HG03108 (cell line): ENCODE data around the gene AVP.

Source experiments
- ATAC-seq: cut with Tn5 transposase; IDR thresholded peaks from one replicate; pipeline ENCODE4 v1.9.1; 2021; ENCODE audit warnings: moderate library complexity; ENCODE audit not compliant: unreplicated experiment

The AVP gene

DNA sequence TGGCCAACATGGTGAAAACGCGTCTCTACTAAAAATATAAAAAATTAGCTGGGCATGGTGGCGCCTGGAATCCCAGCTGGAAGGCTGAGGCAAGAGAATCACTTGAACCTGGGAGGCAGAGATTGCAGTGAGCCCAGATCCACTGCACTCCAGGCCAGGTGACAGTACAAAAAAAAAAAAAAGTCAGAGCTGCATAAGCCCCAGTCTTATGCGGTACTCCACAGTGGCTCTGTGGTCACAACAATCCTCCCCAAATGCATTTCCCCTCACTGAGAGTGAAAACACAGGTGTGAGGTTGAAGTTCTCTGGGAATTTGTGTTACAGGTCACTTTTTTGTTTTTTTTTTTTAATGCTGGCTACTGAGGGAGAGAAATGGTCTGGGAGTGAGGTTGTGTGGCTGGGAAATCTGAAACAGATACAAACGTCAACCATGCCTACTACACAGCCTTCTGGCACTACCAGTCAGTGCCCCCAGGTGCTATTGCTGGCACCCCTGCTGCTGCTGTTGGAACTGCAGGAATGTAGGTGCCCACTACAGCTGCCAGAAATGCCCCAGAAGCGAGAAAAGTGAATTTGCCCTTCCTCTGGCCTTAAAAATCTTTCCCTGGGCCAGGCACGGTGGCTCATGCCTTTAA lies 33.0 kb downstream of the AVP start:
- ATAC-seq: no peak

DNA sequence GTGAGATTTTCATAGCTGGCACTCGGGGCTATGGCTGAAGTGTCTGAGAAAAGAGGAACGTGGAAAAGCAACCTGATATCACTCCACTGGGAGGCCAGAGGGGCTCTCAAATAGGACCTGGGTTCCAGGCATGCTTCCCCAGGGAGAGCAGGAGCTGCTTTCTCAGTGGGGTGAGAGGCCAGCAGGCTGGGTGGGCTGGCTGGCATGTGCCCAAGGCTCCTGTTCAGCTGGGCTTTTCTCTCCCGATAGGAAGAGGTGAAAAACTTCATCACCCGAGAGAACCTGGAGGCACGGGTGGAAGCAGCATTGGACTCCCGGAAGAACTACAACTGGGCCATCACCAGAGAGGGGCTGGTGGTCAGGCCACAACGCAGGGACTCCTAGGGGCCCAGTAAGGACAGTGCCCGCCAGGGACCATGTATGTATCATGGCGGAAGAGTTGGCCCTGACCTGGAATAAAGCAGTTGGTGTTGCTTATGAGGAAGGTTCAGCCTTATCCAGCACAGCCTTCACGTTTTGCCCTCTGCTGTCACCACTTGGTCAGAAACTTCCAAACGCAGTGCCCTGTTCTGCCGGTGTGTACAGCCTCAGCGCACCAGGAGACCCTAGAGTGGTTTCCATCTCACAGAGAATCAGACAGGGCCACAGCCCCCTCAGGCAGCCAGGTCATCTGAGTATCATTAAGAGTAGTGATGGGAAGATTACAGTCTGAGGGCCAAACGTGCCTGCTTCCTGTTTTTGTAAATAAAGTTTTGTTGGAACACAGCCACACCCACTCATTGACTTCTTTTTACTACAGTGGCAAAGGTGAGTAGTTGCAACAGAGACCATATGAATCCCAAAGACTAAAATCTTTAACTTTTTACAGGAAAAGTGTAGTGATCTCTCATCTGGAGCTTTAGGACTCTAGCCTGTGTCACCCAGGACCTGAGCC lies 36.8 kb downstream of the AVP start:
- no peak for ATAC-seq

DNA sequence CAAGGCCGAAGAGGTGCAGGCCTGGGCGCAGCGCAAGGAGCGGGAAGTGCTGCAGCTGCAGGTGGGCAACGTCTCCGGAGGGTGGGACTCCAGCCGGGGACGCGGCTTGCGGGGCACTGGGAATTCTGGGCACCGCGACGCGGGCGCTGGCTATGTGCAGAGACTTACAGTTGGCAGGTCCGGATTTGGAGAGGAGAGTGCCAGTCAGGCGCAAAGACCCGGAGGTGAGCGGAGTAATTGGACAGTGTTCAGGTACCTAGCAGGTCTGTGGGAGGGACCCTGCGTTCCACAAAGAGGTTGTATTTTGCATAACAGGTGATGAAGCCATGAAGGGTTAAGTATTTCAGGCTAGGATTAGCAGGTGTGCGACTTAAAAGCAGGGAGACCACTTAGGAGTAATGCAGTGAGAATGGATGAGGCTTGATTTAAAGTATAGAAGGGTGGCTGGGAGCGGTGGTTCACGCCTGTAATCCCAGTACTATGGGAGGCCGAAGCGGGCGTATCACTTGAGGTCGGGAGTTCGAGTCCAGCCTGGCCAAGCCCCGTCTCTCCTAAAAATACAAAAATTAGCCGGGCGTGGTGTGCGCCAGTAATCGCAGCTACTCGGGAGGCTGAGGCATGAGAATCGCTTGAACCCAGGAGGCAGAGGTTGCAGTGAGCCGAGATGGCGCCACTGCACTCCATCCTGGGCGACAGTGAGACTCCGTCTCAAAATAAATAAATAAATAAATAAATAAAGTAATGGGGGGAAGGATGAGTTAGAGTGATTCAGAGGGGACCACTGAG lies 37.7 kb downstream of the AVP start:
- ATAC-seq: no peak

DNA sequence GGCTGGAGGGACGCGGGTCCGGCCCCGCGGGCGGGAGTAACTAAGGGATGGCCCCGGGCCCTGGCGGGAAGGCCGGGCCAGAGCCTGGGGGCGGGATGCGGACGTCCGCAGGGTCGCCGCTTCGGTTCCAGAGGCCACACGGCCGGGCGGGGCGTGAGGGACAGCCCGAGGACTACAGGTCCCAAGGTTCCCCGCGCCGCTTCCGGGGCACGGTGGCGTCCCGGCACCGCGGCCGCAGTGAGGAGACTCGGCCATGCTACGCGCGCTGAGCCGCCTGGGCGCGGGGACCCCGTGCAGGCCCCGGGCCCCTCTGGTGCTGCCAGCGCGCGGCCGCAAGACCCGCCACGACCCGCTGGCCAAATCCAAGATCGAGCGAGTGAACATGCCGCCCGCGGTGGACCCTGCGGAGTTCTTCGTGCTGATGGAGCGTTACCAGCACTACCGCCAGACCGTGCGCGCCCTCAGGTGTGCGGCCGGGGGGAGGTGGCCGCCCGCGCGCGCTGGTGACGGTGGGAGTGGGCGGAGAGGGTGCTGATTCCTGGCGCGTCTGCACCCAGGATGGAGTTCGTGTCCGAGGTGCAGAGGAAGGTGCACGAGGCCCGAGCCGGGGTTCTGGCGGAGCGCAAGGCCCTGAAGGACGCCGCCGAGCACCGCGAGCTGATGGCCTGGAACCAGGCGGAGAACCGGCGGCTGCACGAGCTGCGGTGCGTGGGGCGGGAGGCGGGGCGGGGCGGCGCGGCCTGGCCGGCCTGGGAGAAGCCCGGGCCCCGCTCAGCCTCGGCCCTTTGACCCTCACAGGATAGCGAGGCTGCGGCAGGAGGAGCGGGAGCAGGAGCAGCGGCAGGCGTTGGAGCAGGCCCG lies 38.5 kb downstream of the AVP start, which contains the start of gene MRPS26:
Gene MRPS26 (plus strand): TSS at position 237 of the 861 bp plus-strand sequence. CDS start 17 bp downstream, at position 254.
- peak; percentile 91 for ATAC-seq

DNA sequence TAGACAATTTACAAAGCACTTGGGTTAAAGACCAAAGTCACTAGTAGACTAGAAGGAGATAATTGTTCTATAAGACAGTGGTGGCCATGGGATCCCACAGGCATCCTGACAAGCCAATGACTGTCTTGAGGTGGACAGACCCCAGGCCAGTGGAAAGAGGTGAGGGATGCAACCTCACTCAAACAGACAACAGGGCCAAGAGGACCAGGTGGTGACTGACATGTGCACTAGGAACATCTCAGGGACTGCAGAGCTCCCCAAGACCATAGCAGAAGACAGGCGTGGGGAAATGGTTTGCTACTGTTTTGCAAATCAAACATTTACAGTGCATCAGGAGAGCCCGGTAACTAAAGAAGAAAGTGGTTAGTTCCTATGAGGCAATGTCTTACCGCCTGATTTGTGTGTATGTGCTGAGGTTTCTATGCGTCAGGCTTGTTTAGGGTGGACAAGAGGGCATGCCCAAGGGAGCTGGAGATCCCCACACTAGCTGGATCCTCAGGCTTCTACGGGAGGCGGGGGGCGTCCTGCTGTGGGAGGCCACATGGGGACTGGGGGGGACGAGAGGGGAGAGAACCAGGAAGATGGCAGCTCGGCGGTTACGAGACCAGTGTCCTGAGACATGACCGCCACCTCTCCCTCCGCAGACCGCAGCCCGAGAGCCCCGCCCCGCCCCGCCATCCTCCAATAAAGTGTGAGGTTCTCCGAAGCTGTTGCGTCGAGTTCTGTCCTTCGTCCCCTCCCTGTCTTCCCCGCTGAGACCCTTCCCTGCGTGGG lies 39.3 kb downstream of the AVP start:
- ATAC-seq: peak; percentile 26

- no peak for ATAC-seq
Measured at GRCh38 chr20:3044336-3044965, 40.1 kb downstream of the AVP start.

- ATAC-seq: no peak
Measured at GRCh38 chr20:3043322-3043721, 41.2 kb downstream of the AVP start, which contains the start of gene GNRH2. Gene GNRH2 (plus strand): TSS chr20:3043622. CDS start chr20:3044415, 793 bp downstream.

DNA sequence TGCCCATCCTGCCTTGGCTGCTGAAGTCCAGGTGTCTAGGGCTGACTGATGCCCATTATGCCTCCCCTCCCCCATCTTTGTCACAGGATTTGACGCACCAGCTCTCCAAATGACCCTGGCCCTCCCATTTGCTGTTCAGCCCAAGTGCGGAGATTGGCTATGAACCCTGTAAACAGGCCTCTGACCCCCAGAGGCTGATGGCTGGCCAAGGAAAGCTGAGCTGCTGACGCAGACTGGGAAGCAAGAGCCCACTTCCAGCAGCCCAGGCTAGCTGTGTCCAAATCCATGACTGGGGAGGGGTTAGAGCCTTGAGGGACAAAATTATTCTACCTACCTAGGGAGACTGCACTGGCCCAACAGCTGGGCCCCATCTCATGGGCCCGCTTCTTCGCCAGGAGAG lies 41.9 kb downstream of the AVP start:
- ATAC-seq: no peak

GRCh38 chr20:3041854-3042409 lies 42.6 kb downstream of the AVP start:
- ATAC-seq: no peak

- ATAC-seq: no peak
Measured at GRCh38 chr20:3040086-3040485, 44.4 kb downstream of the AVP start.

GRCh38 chr20:3039426-3039825 lies 45.1 kb downstream of the AVP start:
- ATAC-seq: no peak

DNA sequence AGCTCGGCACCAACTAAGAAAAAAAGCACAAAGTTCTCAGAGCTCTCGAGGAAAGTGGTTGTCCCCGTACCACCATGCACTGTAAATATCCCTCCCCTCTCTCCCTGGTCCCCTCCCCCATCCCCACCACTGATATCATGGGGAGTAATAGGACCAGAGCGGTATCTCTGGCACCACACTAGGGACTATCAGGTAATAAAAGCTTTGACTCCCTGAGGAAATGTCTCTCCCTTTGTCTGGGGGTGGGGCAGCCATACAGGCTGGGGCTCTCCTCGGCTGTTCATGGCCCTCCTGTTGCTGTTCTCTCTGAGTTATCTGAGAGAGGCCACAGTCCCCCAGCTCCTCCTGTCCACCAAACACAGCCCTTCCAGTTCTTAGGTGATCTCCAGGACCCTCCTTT lies 46.1 kb downstream of the AVP start:
- no peak for ATAC-seq

DNA sequence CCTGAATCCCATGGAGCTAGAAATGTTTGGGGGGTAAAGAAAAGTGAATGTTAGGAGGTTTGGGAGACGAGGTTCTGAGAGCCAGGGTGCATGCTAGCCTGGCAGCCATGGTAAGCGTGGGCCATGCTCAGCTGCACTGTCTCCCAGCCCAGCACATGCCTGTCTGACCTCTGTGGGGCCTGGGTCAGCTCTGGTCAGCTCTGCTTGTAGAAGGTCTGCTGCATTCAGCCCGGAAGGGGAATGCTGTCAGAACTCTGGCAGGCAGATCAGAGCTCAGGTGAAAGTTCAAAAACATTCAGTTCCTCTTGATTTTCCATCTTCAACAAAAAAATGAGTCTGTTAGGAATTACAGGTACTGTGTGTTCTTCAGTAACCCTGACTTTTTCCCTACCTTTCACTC lies 46.9 kb downstream of the AVP start:
- ATAC-seq: no peak

DNA sequence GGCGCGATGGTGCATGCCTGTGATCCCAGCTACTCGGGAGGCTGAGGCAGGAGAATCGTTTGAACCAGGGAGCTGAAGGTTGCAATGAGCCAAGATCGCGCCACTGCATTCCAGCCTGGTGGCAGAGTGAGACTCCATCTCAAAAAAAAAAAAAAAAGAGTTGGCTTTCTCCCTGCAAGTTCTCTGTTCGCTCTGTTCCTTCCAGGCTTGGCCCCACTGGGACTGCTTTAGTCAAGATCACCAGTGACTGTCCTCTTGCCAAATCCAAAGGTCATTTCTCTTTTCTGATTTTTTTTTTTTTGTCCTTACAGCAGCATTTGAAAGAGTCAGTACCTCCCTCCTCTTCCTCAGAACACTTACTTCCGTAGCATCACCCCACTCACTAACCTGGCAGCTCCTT lies 51.9 kb downstream of the AVP start:
- ATAC-seq: no peak
